SK-MEL-5 (cell line): ENCODE results near the gene MEGF6. TPM values are rescaled to one million over a fixed set of nuclear protein-coding genes. Genes with fewer than 3 reads are reported as not detected.
A peak's percentile ranks its signal among the peaks of the same experiment; 100 is the strongest.

Experiments used
- DNase-seq: peaks from one replicate; pipeline ENCODE4 v3.0.0-alpha.2; 2016; ENCODE audit warnings: low read depth, low spot score
- in situ Hi-C: cut with HindIII; loops from 2 replicates; pipeline ENCODE4 v1.10.0; 2016; ENCODE audit warnings: low sequenced_read_pairs, high pct_unique_total_duplicates, low pct_unique_long_range_greater_than_20kb
- small RNA-seq, 2 experiments: library from RNA; depleted of rRNA; stranded (forward); fragments of <200 nt; gene quantifications; one replicate each; pipeline ENCODE3, GENCODE V24; 2014
- total RNA-seq: library from RNA; depleted of rRNA; stranded (reverse); fragments of >200 nt; shearing (Covaris generic); gene quantifications from 2 replicates; pipeline ENCODE4 v1.2.3, GENCODE V29; 2014; rRNA removed

MEGF6 gene
- total RNA-seq, 1 experiment from 2014 or later, result 0.90 TPM

- in situ Hi-C loops, result no loop called here
- no peak for DNase-seq
Measured at GRCh38 chr1:3450202-3450863, 161.0 kb downstream of the MEGF6 start.

GRCh38 chr1:3444736-3445135 lies 166.6 kb downstream of the MEGF6 start:
- DNase-seq, result no peak
- in situ Hi-C loops, result no loop called here

GRCh38 chr1:3444298-3444697 lies 167.0 kb downstream of the MEGF6 start:
- no peak for DNase-seq

GRCh38 chr1:3443807-3444206 lies 167.5 kb downstream of the MEGF6 start:
- in situ Hi-C loops, result no loop called here
- no peak for DNase-seq

More at GRCh38 chr1:3444298-3444697, 167.0 kb downstream of the MEGF6 start:
- in situ Hi-C loops, result no loop called here

GRCh38 chr1:3442901-3443300 lies 168.4 kb downstream of the MEGF6 start:
- DNase-seq, result no peak
- in situ Hi-C loops, result no loop called here

- in situ Hi-C loops, result no loop called here
- no peak for DNase-seq
Measured at GRCh38 chr1:3442331-3442730, 169.0 kb downstream of the MEGF6 start.

- no peak for DNase-seq
- in situ Hi-C loops, result no loop called here
Measured at GRCh38 chr1:3441880-3442279, 169.4 kb downstream of the MEGF6 start.

- in situ Hi-C loops, result no loop called here
- peak; percentile 93 for DNase-seq
Measured at GRCh38 chr1:3441410-3441847, 169.9 kb downstream of the MEGF6 start.

GRCh38 chr1:3440711-3441409 lies 170.4 kb downstream of the MEGF6 start:
- no peak for DNase-seq
- in situ Hi-C loops, result no loop called here

GRCh38 chr1:3440300-3440681 lies 171.0 kb downstream of the MEGF6 start:
- DNase-seq, result no peak
- in situ Hi-C loops, result no loop called here

Small RNA genes lying within 50 kb of the gene (small RNA-seq; reads per million reads assigned to genes)
- gene MIR551A, result 0 reads per million in 2 experiments

Other genes starting within 250 kb of the MEGF6 start
- gene ARHGEF16, start 156.8 kb downstream of the MEGF6 start, total RNA-seq, result 0.45 and 0.58 TPM in 2 replicates
- gene TPRG1L, start 13.5 kb upstream of the MEGF6 start, total RNA-seq, result 12.2 and 12.3 TPM in 2 replicates
- 25.5 and 27.5 TPM in 2 replicates for gene WRAP73, start 38.6 kb upstream of the MEGF6 start, total RNA-seq
- gene TP73, start 41.0 kb upstream of the MEGF6 start, total RNA-seq, result 0.32 and 0.40 TPM in 2 replicates
- 0.05 TPM in 1 of 2 replicates, not detected in the other for gene CCDC27, start 140.9 kb upstream of the MEGF6 start, total RNA-seq
- gene SMIM1, start 161.2 kb upstream of the MEGF6 start, total RNA-seq, result 2.9 and 4.4 TPM in 2 replicates
- 27.9 and 40.6 TPM in 2 replicates for gene LRRC47, start 185.0 kb upstream of the MEGF6 start, total RNA-seq
- 10.6 and 19.6 TPM in 2 replicates for gene CEP104, start 245.7 kb upstream of the MEGF6 start, total RNA-seq
- 8.0 and 10.0 TPM in 2 replicates for gene DFFB, start 246.0 kb upstream of the MEGF6 start, total RNA-seq